HG02610 (cell line): ENCODE results near the gene DHX16.

Experiments used
- ATAC-seq: cut with Tn5 transposase; IDR thresholded peaks from one replicate; pipeline ENCODE4 v1.9.1; 2021; ENCODE audit warnings: mild to moderate bottlenecking, moderate library complexity; ENCODE audit not compliant: unreplicated experiment

Gene DHX16

DNA sequence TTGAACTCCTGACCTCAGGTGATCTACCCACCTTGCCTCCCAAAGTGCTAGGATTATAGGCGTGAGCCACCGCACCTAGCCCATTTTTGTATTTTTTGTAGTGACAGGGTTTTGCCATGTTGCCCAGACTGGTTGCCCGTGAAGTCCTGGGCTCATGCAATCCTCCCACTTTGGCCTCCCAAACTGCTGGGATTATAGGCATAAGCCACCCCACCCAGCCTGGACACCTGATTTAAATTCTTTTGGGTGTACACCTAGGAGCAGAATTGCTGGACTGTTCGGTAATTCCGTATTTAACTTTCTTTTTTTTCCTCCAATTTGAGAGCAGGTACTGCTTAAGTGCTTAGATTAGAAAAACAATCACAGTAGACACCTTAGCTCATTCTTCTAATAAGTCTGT is 23.6 kb upstream of the DHX16 start:
- no peak for ATAC-seq

DNA sequence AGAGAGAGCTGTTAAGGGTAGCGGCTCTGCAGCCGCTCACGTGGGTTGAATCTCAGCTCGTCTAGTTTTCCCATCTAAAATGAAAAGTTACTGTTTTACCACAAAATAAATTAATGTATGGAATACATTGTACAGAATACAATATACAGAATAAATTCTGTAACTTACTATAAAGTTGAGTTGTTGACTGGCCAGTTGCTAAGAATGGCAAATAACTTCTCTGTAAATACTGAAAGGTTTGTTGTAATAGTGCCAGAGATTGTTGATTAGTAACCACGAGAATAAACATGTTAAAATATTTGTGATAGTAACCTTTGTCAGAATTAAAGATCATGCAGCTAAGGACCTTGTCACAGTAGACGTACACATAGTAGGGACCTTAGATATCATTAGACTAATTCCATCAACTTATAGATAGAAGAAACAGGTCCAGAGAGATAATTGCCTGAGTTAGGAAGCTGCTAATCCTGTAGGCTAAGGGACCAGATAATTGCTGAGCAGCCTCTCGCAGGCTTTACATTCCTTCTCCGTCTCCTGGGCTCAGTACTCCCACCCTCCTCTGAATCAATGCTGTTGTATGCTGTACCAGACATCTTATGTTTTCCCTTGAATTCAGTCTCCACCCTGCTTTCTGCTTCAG is 18.5 kb upstream of the DHX16 start:
- no peak for ATAC-seq

DNA sequence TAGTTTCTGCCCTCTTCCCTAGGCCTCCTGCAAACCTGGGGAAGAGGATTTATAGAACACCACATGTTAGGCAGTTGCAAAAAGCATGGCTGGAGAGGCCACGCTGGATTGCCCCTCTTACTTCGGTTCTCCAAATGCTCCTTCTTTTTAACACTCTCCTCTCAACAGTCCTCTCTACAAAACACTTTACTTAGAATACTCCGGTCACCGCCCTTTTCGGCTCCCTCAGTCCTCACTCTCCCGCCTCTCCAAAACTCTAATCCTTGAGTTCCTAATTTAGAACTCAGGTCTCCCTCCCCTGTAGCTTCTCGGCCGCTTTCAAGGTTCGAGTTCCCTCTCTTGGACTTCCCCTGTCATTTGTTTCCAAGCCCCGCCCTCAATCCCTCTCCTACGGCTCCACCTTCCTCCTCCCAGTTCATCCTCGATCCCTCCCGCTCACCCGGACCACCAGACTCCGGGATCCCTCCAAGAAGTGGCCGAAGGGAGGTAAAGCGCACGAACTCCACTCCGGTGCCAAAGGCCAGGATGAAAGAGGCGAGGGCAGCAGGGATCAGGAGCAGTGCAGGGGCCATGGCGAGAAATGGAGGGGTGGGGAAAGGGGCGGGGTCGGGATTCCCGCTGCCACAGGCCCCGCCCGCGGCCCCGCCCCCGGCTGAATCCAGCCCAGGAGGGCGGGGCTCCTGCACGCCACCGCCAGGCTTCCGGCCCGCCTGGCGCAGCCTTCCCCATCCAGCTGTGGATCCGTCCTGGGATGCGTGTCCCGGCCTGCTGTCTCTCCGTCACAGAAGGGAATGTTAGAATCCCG is 17.8 kb upstream of the DHX16 start, which contains the start of gene NRM:
TSS of gene NRM (minus strand) at position 582 of the 805 bp plus-strand sequence. CDS start at position 572, 10 bp downstream.
- ATAC-seq, result peak; percentile 35

GRCh38 chr6:30689985-30690384 is 17.2 kb upstream of the DHX16 start:
- no peak for ATAC-seq

- no peak for ATAC-seq
These were observed 16.4 kb upstream of the DHX16 start for GRCh38 chr6:30689022-30689865.

DNA sequence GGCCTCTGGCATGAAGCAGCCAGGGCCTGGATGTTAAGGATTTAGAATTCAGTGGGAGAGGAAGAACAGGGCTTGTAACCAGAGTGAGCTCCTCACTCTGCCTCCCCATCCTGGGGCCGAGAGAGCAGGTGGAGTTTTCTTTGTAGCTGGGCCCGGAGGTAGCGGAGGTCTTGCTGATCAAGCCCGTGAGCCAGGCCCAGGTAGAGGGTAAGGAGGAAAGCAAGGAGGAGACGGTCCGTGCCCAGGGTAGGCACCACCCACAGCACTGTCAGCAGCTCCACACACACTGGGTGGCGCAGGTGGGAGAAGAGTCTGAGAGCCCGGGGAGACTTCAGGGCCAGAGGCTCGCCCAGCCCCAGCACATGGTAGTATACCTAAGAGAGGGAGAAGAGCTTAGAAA is 15.8 kb upstream of the DHX16 start:
- no peak for ATAC-seq

DNA sequence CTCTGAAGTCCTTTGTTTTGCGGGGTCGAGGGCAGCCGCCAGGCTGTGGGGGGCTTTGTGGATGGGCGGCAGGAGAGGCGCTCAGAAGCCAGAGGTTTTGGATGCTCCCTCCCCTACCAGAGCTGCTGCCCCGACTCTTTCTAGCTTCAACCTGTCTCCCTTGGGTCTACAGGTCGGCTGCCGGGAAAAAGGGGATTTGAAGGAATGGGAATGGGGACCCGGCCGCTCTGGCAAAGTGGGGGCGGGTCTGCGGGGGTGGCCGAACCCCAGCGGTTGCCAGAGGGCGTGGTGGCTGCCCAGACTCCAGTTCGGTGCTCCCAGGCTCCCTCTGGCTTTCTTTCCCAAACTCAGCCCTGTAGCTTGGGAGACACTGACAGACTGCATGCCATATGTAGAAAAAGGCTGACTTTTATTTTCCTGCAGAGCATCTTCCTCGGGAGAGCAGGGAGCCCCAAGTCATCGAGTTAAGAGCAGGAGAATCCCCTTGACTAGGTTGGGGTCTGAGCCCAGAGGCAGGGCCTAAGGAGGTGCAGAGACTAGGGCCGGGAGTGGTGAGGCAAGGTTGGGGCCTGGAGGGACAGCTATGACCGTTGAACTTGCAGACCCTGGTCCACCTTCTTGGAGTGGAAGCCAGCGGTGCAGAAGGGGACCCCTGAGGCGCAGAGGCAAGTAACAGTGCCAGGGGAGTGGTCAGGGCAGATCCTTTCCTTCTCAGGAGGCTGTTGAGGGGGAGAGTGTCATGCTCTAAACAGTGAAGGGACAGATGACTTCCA is 15.0 kb upstream of the DHX16 start:
- no peak for ATAC-seq

- ATAC-seq, result peak; percentile 54
These were observed 14.3 kb upstream of the DHX16 start for GRCh38 chr6:30686908-30687658.

DNA sequence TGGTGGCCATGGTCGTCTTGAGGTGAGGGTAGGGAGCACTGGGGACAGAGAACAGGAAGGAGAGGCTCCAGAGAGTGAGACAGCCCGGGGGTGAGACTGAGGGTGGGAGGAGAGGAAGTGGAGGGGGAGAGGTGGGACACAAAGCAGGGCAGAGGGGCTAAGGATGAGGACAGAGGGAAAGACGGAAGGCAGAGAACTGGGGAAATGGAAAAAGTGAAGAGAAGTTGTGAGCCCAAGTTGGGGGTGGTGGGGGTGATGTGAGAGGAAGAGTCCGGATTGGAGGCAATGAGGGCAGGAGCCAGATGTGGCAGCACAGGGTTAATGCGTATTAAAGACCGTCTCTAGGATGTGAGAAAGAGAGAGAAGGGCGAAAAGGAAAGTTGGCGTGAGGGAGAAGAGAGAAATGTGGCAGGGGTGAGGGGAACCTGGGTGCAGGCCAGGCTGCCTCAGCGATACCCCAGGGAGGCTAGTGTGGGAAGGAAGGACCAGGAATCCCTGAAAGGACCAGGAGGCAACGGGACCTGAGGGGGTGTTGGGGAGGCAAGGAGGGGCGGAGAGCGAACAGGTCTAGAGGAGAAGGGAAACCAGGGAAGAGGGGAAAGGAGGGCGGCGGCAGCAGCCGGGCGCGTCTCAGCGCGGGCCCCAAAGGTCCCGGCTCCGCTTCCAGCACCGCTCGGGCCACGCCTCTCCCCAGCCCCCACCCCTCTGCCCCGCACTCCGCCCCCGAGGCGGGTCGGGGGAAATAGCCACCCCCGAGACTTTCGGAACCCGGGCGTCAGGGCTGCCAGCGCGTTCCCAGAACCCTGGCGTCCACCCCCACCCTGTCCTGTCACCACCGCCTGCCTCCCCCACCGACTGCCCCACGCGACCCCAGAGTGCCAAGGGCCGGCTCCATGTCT is 13.5 kb upstream of the DHX16 start, which contains the start of gene PPP1R18:
TSS of gene PPP1R18 (minus strand) at position 637 of the 899 bp plus-strand sequence. CDS start at position 10, 627 bp downstream.
- ATAC-seq, result peak; percentile 12

GRCh38 chr6:30685157-30686008 is 12.6 kb upstream of the DHX16 start:
- ATAC-seq, result no peak

- ATAC-seq, result no peak
These were observed 11.8 kb upstream of the DHX16 start for GRCh38 chr6:30684386-30685156.

DNA sequence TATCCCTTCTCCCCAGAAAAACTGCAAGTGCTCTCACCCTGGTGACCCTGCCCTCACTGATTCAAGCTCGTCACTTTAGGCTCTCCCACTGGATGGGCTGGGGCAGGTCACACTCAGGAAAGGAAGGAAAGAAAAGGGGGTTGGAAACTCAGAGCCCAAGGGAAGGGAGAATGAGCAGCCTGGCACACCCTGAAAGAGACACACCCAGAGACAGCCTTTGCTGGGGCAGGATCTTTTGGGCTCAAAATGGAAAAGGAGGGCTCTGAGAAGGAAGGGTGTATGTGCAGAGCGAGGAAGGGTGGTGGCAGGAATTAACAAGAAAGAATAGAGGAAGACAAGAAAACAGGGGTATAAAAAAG is 11.2 kb upstream of the DHX16 start:
- ATAC-seq, result no peak

DNA sequence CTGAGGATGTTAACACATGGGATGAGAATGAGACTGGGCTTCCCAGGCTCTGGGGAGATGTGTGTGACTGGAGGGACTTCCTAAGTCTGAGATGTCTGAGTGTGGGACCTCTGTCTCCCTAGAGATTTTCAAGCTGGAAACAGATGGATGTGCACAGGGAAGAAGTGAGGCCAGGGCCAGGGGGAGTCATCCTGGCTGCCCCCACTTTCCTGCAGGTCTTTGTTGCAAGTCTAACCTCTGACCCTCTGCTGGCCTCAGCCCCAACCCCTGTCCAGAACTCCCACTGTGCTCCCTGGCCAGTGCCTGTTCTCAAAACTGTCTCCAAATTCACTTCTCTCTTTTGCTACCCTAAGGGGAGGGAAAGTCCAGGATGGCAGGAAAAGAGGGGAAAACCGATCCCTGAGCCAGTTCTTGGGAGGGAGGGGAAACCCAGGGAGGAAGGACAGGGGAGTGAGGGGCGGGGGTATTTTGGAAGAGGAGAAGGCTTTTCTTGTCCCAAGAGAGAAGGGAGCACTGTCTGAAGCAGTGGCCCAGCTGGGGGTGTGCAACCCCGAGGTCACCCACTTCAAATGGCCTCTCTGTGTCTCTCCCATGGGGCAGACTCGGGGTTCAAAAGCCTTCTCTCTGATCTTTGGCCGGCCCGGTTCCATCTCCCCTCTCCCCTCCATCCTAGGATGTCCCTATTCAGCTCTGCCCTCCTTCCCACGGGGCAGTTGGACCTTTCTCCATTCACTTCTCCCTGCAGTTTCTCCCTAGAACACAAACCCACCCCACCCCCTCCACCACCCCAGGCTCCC is 10.6 kb upstream of the DHX16 start:
- ATAC-seq, result no peak

DNA sequence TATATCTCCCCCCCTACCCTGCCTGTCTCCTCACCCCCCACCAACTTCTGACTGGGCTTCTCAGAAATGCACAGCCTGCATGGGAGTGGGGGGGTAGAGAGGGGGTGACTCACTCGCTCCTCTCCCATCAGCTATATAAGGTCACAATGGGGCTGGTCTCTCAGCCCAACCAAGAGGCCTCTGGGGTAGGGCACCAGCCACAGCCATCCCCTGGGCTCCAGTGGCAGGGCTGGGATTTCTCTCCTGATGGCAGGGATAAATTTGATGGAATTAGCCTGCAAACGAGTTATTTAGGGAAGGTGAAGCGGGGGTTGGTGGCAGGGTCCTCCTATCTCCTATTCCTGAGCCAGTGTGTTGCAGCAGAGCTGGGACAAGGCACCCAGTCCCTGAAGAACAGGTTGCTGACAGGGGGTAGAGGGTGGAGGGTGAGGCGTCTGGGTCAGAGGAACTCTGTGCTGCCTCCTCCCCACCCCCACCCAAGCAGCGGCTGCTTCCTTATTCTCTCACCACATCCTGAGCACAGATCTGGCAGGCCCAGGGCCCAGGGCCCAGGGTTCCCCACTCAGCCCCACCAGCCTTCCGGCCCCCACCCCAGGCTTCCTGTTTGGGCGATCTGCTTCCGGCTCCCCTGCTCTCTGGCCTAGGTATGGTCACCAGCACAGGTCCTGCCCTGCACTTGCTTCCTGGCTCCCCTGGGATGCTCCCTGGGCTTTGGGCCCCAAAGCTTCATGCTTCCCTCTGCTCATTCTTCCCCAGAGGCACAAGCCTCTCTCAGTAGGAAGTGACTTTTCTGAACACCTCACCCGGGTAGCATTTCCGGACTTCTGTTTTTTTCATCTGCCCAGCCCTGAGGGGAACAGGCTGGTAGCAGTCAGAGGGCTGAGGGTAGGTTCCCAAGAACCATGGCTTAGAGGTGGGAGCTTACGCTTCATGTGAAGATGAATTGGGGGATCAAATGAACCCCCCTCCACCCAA is 9.6 kb upstream of the DHX16 start:
- peak; percentile 32 for ATAC-seq

DNA sequence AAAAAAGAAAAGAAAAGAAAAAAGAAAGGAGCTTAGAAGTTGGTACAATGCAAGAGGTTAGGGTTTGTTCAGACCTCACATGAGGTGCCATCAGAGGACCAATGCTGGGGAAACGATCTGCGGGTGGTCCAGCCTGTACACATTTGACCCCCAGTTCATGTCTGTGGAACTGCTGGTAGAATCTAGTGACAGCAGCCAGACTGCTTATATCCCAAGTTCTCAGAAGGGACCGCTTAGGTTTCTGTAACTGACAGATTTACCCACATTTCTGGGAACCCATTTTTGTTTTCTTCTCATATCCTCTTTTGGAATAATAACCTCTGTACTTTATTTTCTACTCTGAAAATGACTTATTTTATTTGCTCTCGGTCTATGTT is 8.9 kb upstream of the DHX16 start:
- ATAC-seq, result no peak
